Kidney (tissue), 14 donors: ENCODE measurements around the gene SIGLEC8. TPM values are rescaled to one million over a fixed set of nuclear protein-coding genes. Genes with fewer than 3 reads are reported as not detected.

Source experiments
- DNase-seq, 5 donors: peaks; one replicate each; pipeline ENCODE4 v3.0.0-alpha.2; 2013 to 2020
- FAIRE-seq: peaks from 2 replicates; lab custom pipeline; 2012; peaks lifted over from hg19 to GRCh38; lab: Jason Lieb, UNC
- H3K27ac ChIP-seq, 2 donors: one replicate each; pipeline ENCODE4 v1.7.0; 2013; ENCODE audit warnings: low read depth in 2 of 2, low read length in 2 of 2, inconsistent platforms in 1 of 2
- H3K27me3 ChIP-seq: one replicate; pipeline ENCODE4 v1.7.1; 2013; ENCODE audit warnings: low read length, inconsistent platforms; ENCODE audit not compliant: control insufficient read depth, insufficient read depth
- H3K36me3 ChIP-seq, 3 donors: one replicate each; pipeline versions ENCODE4 v1.7.0 to v1.7.1; 2013; ENCODE audit warnings: low read length in 3 of 3, control low read depth in 1 of 3, inconsistent platforms in 1 of 3; ENCODE audit not compliant: insufficient read depth in 3 of 3, control insufficient read depth in 2 of 3
- H3K4me1 ChIP-seq, 3 donors: one replicate each; pipeline versions ENCODE4 v1.7.0 to v1.7.1; 2013; ENCODE audit warnings: low read length in 3 of 3, inconsistent platforms in 1 of 3, low read depth in 1 of 3; ENCODE audit not compliant: control insufficient read depth in 2 of 3, insufficient read depth in 2 of 3
- H3K4me3 ChIP-seq, 3 donors: one replicate each; pipeline versions ENCODE4 v1.7.0 to v1.8.1; 2013; ENCODE audit warnings: low read length in 3 of 3, control low read depth in 1 of 3, inconsistent platforms in 1 of 3
- H3K9ac ChIP-seq, 3 donors: one replicate each; pipeline versions ENCODE4 v1.7.0 to v1.7.1; 2013; ENCODE audit warnings: low read length in 3 of 3, control low read depth in 1 of 3, inconsistent platforms in 1 of 3
- H3K9me3 ChIP-seq, 3 donors: one replicate each; pipeline versions ENCODE4 v1.7.0 to v1.7.1; 2013; ENCODE audit warnings: low read length in 3 of 3, control low read depth in 1 of 3, inconsistent platforms in 1 of 3; ENCODE audit not compliant: control insufficient read depth in 2 of 3, insufficient read depth in 1 of 3
- intact Hi-C: fragments of 100-400 bp; cut with DNase I; formaldehyde crosslinking; loops from one replicate; pipeline ENCODE4 v1.11.1; 2022
- polyA plus RNA-seq: library from polyadenylated mRNA; stranded (reverse); fragments of 350-450 nt; fragmentation: Illumina TruSeq; extraction: RNeasy Lipid Tissue Mini Kit (QIAGEN cat#74804); gene quantifications from one replicate; pipeline ENCODE4 v1.2.3, GENCODE V29; 2014; ENCODE audit warnings: low read depth, low replicate concordance; ENCODE audit not compliant: insufficient read depth
- total RNA-seq: library from RNA; stranded (reverse); fragmentation: NEBNext Ultra II Directional; extraction: Animal tissue kit (Norgen Biotek cat#: 25700); gene quantifications from one replicate; pipeline ENCODE4 v1.2.1, GENCODE V29; 2021
- TF ChIP-seq, protein P1 (sequence below): IDR thresholded peaks from 3 replicates; pipeline ENCODE4 v1.5.1; 2012; ENCODE audit warnings: mild to moderate bottlenecking, moderate library complexity, borderline replicate concordance; ENCODE audit not compliant: insufficient read depth; ENCODE audit errors: extremely low read depth
- donor health status: control.
- donor health status: control.
- donor health status: control.
- donor health status: control.
- donor health status: control.
- donor health status: DM: yes; HTN: yes; CAD: no.
- donor health status: Normal renal cell carcinoma (clear cell type).

The SIGLEC8 gene
- total and polyA plus RNA-seq, 2 donors from 2014 or later: 1.8 TPM; not detected in 1

DNA sequence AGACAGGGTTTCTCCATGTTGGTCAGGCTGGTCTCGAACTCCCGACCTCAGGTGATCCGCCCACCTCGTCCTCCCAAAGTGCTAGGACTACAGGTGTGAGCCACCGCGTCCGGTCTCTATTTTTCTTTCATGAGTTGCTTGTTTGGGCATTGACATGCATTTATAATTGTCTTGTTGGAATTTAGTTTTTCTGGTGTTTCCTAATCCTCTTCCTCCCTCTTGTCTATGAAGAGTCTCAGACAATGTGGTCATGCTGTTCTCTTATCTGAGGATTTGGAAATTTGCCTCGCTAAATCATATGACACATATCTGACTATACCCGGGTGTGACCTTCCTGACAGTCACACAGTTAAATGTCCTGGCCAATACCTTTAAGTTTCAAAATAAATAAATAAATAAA lies 12.7 kb upstream of the SIGLEC8 start:
- TF ChIP-seq, protein P1, sequence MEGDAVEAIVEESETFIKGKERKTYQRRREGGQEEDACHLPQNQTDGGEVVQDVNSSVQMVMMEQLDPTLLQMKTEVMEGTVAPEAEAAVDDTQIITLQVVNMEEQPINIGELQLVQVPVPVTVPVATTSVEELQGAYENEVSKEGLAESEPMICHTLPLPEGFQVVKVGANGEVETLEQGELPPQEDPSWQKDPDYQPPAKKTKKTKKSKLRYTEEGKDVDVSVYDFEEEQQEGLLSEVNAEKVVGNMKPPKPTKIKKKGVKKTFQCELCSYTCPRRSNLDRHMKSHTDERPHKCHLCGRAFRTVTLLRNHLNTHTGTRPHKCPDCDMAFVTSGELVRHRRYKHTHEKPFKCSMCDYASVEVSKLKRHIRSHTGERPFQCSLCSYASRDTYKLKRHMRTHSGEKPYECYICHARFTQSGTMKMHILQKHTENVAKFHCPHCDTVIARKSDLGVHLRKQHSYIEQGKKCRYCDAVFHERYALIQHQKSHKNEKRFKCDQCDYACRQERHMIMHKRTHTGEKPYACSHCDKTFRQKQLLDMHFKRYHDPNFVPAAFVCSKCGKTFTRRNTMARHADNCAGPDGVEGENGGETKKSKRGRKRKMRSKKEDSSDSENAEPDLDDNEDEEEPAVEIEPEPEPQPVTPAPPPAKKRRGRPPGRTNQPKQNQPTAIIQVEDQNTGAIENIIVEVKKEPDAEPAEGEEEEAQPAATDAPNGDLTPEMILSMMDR: no peak
- intact Hi-C loops: loop anchor here (10.0 kb wide), 1 partner anchor 174 kb away; the partner anchor contains the start of gene SIGLEC14

DNA sequence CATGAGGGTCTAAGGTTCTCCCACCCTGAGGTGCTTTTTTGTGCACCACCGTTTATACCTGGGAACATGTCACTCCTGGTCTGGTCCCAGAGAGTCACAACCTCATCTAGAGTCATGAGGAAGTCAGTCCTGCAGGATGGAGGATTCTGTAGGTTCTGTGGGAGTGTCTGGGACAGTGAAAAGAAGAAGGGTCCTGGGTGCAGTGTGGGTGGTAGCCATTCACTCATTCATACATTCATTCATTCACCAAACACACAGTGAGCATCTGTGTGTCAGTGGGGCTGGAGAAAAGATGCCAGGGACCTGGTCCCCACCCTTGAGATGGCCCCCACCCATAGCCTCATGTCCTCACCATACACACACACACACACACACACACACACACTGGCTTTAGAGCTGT lies 11.4 kb upstream of the SIGLEC8 start:
- H3K36me3 ChIP-seq: no peaks in the 10 kb centered on the region
- TF ChIP-seq, protein P1: no peak
- H3K9ac ChIP-seq: no peak overlapping the region
- no peak overlapping the region for H3K27ac ChIP-seq
- intact Hi-C loops: loop anchor here (10.0 kb wide), 1 partner anchor 175 kb away; the partner anchor contains the start of gene SIGLEC14
- H3K4me3 ChIP-seq: no peak overlapping the region
- H3K27me3 ChIP-seq: no peaks in the 10 kb centered on the region
- H3K4me1 ChIP-seq: no peaks in the 10 kb centered on the region
- FAIRE-seq (no peak), DNase-seq (no peak)
- H3K9me3 ChIP-seq: no peaks in the 10 kb centered on the region

More for the DNA sequence above, 12.7 kb upstream of the SIGLEC8 start:
- H3K9ac ChIP-seq: no peak overlapping the region
- H3K9me3 ChIP-seq: peaks cover 0 to under 1% (median 0%) of the 10 kb centered on the region in 3 donors
- H3K36me3 ChIP-seq: no peaks in the 10 kb centered on the region
- no peak overlapping the region for H3K27ac ChIP-seq
- no peak overlapping the region for H3K4me3 ChIP-seq
- H3K27me3 ChIP-seq: no peaks in the 10 kb centered on the region
- no peak for DNase-seq
- FAIRE-seq: no peak
- H3K4me1 ChIP-seq: no peaks in the 10 kb centered on the region

DNA sequence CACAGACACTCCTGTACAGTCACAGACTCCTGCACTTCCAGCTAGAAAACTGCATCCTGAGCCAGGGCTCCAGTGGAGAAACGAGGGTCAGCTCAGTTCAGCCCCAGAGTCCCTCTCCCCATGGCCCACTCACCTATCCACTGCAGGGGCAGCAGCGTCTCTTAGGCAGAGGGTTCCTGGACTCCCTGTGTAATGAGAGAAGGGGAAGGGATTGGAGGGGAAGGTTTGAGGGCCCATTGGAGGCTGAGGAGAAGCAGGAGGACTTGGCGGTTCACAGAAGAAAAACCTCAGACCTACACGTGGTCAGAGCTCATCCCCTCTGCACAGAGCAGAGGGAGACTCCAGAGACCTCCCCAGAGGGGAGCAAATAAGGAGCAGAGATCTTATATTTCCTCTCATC lies 10.9 kb upstream of the SIGLEC8 start:
- DNase-seq (no peak), FAIRE-seq (no peak)
- TF ChIP-seq, protein P1: no peak
- Histone ChIP-seq H3K9ac (no peak overlapping the region), H3K9me3 (no peaks in the 10 kb centered on the region), H3K27me3 (peaks cover 2% of the 10 kb centered on the region), H3K4me3 (no peak overlapping the region), H3K36me3 (no peaks in the 10 kb centered on the region), H3K4me1 (no peaks in the 10 kb centered on the region), H3K27ac (no peak overlapping the region)
- intact Hi-C loops: no loop called here

DNA sequence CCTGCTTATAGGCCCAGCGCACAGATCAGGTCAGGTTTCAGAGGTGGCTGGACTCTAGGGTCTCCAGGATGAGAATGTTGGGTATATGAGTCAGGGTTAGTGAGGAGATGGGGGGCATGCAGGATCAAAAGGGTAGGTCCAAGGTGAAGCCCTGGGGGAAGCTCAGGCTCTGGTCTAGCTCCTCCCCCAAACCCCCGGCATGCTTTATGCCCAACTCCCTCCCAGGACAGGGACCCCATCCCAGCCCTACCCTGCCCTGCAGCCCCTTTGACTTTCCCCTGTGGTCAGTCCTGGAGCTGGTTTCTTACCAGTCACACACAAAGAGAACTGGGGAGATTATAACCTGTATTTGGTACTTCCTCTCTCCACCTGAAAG lies 10.3 kb upstream of the SIGLEC8 start:
- H3K9me3 ChIP-seq: no peaks in the 10 kb centered on the region
- TF ChIP-seq, protein P1: no peak
- H3K9ac ChIP-seq: no peak overlapping the region
- H3K4me3 ChIP-seq: no peak overlapping the region
- H3K27ac ChIP-seq: no peak overlapping the region
- DNase-seq (no peak), FAIRE-seq (no peak)
- intact Hi-C loops: no loop called here
- no peaks in the 10 kb centered on the region for H3K36me3 ChIP-seq
- peaks cover 2% of the 10 kb centered on the region for H3K27me3 ChIP-seq
- H3K4me1 ChIP-seq: no peaks in the 10 kb centered on the region
